ENCODE measurements around the gene NUDT22.

The NUDT22 gene

GRCh38 chr11:64269540-64270220 lies 43.6 kb downstream of the NUDT22 start:
- H3K4me2 ChIP-seq (ENCODE audit: low read length): peak overlapping the region; percentile 93
- no peaks in the 10 kb centered on the region for H3K79me2 ChIP-seq (ENCODE audit: insufficient read depth, low read length)
- peak overlapping the region; percentile 91 for H3K27ac ChIP-seq (ENCODE audit: low read depth, low read length, poor library complexity, severe bottlenecking)
- no peak for TF ChIP-seq CTCF (IDR thresholded peaks at IDR 0.05; ENCODE audit: low read length)
- no peaks in the 10 kb centered on the region for H4K20me1 ChIP-seq (ENCODE audit: insufficient read depth, low read length)
- no peaks in the 10 kb centered on the region for H3K9me2 ChIP-seq (ENCODE audit: low read depth, low read length)
- no peaks in the 10 kb centered on the region for H3K36me3 ChIP-seq (ENCODE audit: insufficient read depth, low read length)
- no peaks in the 10 kb centered on the region for H3F3A ChIP-seq (ENCODE audit: insufficient read depth, low read length)
- no peaks in the 10 kb centered on the region for H3K27me3 ChIP-seq (ENCODE audit: insufficient read depth, low read length)
- peak overlapping the region; percentile 74 for H3K4me3 ChIP-seq (ENCODE audit: low read depth, low read length, poor library complexity, severe bottlenecking)
- no peak overlapping the region for H2AFZ ChIP-seq (ENCODE audit: low read length)
- H3K9ac ChIP-seq (ENCODE audit: low read length): peak overlapping the region; percentile 91
- H3K4me1 ChIP-seq (ENCODE audit: insufficient read depth, low read length, severe bottlenecking): peaks cover 27% of the 10 kb centered on the region
- no peaks in the 10 kb centered on the region for H3K9me3 ChIP-seq (ENCODE audit: low read length)

- H3K79me2 ChIP-seq (ENCODE audit: insufficient read depth, low read length): no peaks in the 10 kb centered on the region
- no peak overlapping the region for H2AFZ ChIP-seq (ENCODE audit: low read length)
- no peak overlapping the region for H3K4me2 ChIP-seq (ENCODE audit: low read length)
- no peaks in the 10 kb centered on the region for H3F3A ChIP-seq (ENCODE audit: insufficient read depth, low read length)
- no peak overlapping the region for H3K4me3 ChIP-seq (ENCODE audit: low read depth, low read length, poor library complexity, severe bottlenecking)
- no peak overlapping the region for H3K9ac ChIP-seq (ENCODE audit: low read length)
- H3K4me1 ChIP-seq (ENCODE audit: insufficient read depth, low read length, severe bottlenecking): peaks cover 11% of the 10 kb centered on the region
- no peak overlapping the region for H3K27ac ChIP-seq (ENCODE audit: low read depth, low read length, poor library complexity, severe bottlenecking)
- TF ChIP-seq CTCF (IDR thresholded peaks at IDR 0.05; ENCODE audit: low read length) (no peak), EZH2 (IDR thresholded peaks at IDR 0.05; ENCODE audit: borderline replicate concordance, low read length) (no peak)
- H3K27me3 ChIP-seq (ENCODE audit: insufficient read depth, low read length): no peaks in the 10 kb centered on the region
- peaks cover 16% of the 10 kb centered on the region; the same call in 1 of the 2 replicates for H3K36me3 ChIP-seq (ENCODE audit: insufficient read depth, low read length)
- no peaks in the 10 kb centered on the region for H4K20me1 ChIP-seq (ENCODE audit: insufficient read depth, low read length)
- H3K9me2 ChIP-seq (ENCODE audit: low read depth, low read length): no peaks in the 10 kb centered on the region
- H3K9me3 ChIP-seq (ENCODE audit: low read length): no peaks in the 10 kb centered on the region
These were observed 49.1 kb downstream of the NUDT22 start for GRCh38 chr11:64275031-64275800.

GRCh38 chr11:64275841-64276240 lies 49.8 kb downstream of the NUDT22 start:
- H3K36me3 ChIP-seq (ENCODE audit: insufficient read depth, low read length): peaks cover 16% of the 10 kb centered on the region; the same call in 1 of the 2 replicates
- H3K9me2 ChIP-seq (ENCODE audit: low read depth, low read length): no peaks in the 10 kb centered on the region
- H3K4me3 ChIP-seq (ENCODE audit: low read depth, low read length, poor library complexity, severe bottlenecking): no peak overlapping the region
- no peak for TF ChIP-seq EZH2 (IDR thresholded peaks at IDR 0.05; ENCODE audit: borderline replicate concordance, low read length)
- H3K79me2 ChIP-seq (ENCODE audit: insufficient read depth, low read length): no peaks in the 10 kb centered on the region
- no peaks in the 10 kb centered on the region for H3K27me3 ChIP-seq (ENCODE audit: insufficient read depth, low read length)
- no peak overlapping the region for H3K9ac ChIP-seq (ENCODE audit: low read length)
- H4K20me1 ChIP-seq (ENCODE audit: insufficient read depth, low read length): no peaks in the 10 kb centered on the region
- H3K9me3 ChIP-seq (ENCODE audit: low read length): no peaks in the 10 kb centered on the region
- H3K4me2 ChIP-seq (ENCODE audit: low read length): no peak overlapping the region
- H3K4me1 ChIP-seq (ENCODE audit: insufficient read depth, low read length, severe bottlenecking): peaks cover 11% of the 10 kb centered on the region
- no peak overlapping the region for H3K27ac ChIP-seq (ENCODE audit: low read depth, low read length, poor library complexity, severe bottlenecking)
- no peaks in the 10 kb centered on the region for H3F3A ChIP-seq (ENCODE audit: insufficient read depth, low read length)
- no peak overlapping the region for H2AFZ ChIP-seq (ENCODE audit: low read length)

Measured in OCI-LY1 (cell line).